Measurements from ENCODE around the gene PRKCH. TPM values are rescaled to one million over a fixed set of nuclear protein-coding genes. Genes with fewer than 3 reads are reported as not detected.
A peak's percentile ranks its signal among the peaks of the same experiment; 100 is the strongest.
"Not testable (repeated sequence)": the region's sequence is repeated elsewhere in the genome, so short reads cannot be mapped to it uniquely, and the experiment has no call there.

The PRKCH gene
- polyA plus RNA-seq, 1 donor: 12.7 TPM

- DNase-seq: no peak
Measured at GRCh38 chr14:61516964-61517653, 195.7 kb downstream of the PRKCH start.

GRCh38 chr14:61517911-61518384, 196.6 kb downstream of the PRKCH start:
- DNase-seq: peak; percentile 38

GRCh38 chr14:61518403-61518802, 197.0 kb downstream of the PRKCH start:
- DNase-seq: no peak

- DNase-seq: no peak
Measured at GRCh38 chr14:61519106-61519505, 197.7 kb downstream of the PRKCH start.

- DNase-seq: no peak
Measured at GRCh38 chr14:61519735-61520134, 198.4 kb downstream of the PRKCH start.

- no peak for DNase-seq
Measured at GRCh38 chr14:61520576-61520975, 199.2 kb downstream of the PRKCH start.

- no peak for DNase-seq
Measured at GRCh38 chr14:61521773-61522172, 200.4 kb downstream of the PRKCH start.

DNA sequence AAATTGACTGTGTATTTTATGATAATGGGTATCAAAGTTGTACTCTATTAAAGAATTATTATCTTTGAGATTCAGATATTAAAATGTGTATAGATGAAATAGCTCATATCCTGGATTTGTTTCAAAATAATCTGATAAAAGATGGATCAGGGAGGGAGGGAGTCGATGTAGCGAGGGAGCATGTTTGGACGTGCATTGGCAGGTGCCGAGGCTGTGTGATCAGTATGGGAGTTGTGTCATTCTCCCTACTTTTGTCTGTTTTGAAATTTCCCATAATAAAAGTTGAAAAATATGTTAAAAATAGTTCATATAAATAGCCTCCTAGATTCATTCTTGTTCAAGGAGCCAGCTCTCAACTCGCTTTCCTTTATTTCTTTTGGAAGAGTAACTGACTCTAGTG, 202.4 kb downstream of the PRKCH start:
- no peak for DNase-seq

DNA sequence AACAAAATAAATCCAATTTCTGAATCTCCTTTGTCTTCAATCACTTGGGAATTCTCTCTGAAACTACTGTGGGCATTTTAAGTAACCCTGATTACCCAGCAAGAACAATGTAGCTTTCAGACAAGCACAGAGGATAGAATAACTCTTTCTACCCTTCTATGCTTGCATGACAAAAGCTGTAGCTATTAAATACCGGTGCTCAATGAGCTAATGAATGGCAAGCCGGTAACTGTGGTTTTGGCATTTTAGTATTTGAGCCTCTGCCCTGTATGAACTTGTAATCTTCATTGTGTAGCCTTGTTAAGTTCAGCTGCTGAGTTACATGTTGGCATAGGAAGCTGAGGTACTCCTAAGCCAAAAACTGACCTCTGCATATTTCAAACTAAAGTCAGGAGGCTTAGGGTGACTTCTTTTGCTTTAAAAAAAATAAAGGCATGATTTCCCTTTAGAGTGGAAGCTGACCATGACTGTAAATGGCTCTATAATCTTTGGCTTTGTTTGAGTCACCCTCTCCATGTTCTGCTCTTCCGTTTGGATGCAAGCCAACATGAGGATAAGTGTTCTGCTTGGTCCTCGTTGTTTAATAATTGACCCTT, 202.9 kb downstream of the PRKCH start:
- no peak for DNase-seq

GRCh38 chr14:61524936-61525292, 203.5 kb downstream of the PRKCH start:
- DNase-seq: no peak

DNA sequence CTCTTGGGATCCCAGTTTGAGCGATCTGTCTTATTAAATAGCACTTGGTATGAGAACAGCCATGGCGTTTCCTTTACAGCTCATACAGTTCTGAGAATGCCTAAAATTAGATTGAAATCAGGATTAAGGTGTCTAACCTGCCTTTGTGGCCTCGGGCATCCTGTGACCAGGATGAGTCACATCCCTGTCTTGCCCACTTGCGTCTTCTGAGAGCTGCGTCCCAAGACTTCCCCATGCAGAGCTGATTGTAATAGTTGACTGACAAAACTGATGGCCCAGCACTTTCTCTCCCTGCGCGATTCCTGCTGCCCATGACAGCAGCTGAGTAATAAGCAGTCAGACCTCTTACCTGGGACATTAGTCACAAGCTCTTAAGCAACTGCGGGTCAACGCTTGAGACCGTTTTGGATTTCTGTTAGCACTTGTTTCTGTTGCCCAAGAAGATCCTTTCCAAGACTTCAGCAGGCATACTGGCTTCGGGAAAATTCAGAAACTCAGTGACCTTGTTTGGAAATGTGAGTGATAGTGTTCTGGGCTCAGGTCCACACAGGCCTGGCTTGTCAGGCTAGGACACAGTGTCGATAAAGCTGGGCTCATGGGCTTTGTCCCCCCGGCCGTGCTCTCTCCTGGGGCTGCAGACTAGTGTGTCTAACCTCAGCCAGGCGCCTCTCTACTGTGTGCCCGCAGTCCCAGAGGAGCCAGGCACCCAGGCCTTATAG, 204.1 kb downstream of the PRKCH start:
- no peak for DNase-seq

DNA sequence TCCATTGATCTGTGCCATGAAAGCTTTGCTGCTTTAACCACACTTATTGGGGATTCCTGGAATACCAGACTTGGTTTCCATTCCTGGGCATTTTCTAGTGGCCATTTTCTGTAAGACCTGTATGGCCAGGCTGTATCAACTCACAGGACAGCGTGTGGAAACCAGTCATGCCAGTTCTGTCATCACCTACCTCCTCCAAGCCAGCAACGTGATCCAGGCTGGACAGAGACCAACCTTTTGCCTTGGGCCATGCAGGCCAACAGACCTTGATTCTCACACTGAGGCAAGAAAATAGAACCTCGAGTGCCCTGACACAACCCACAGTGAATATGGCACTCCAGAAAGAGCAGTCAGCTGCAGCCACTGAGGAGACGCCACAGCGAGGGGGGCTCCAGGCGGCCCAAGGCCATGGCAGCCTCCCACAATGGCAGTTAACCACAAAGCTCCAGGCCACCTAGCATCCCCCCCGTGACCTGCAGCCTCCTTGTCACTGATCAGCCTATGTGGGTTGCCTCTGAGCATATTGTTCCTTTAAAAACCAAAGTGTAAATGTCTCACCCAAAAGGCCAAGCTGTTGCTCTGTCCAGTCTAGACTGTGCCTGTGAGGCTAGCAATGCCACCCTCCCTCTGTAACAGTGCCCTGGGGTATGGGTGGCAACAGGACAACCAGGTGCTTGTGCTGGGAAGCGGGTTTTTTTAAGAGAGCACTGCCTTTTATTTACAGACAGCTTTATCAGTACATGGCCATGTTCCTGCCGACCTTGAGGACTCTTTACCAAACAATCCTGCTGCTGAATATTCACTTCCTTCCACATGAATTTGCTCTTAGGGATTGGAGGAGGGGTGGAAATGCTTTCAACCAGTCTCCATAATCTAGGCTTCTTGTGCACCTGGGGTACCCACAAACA, 205.3 kb downstream of the PRKCH start:
- DNase-seq: no peak

- no peak for DNase-seq
Measured at GRCh38 chr14:61527325-61528100, 206.1 kb downstream of the PRKCH start.

DNA sequence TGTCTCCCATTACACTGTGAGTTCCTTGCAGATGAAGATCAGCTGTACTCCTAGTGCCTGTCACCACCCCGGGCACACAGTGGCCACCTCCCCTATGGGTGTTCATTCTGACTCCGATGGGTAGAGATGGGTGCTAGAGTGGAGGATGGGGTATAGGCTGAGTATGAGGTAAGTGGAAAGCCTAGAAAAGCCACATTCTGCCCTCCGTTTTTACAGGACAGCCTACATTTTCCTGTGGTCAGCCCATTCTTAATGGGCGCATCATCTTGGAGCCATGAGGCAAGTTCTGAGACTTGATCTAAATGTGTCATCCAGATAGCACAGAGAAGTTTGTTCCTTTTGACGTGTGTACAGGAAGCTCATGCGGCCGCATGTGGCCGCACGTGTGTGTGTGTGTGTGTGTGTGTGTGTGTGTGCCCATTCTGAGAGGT, 207.2 kb downstream of the PRKCH start:
- DNase-seq: no peak

- not testable (repeated sequence) for DNase-seq
Measured at GRCh38 chr14:61529360-61529759, 208.0 kb downstream of the PRKCH start.

DNA sequence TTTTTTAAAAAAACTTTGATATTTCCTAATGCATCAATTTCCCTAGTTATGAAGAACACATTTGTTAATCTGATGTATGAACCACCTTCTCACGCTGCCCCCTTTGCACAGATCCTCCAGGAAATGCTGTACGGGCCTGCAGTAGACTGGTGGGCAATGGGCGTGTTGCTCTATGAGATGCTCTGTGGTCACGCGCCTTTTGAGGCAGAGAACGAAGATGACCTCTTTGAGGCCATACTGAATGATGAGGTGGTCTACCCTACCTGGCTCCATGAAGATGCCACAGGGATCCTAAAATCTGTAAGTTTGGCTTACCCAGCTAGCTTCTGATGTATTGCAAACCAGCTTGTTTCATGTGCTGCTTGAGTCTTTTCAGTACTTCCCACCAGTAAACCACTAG, 208.9 kb downstream of the PRKCH start:
- DNase-seq: no peak

GRCh38 chr14:61530896-61531295, 209.5 kb downstream of the PRKCH start:
- DNase-seq: no peak

- DNase-seq: no peak
Measured at GRCh38 chr14:61531465-61532122, 210.2 kb downstream of the PRKCH start.

DNA sequence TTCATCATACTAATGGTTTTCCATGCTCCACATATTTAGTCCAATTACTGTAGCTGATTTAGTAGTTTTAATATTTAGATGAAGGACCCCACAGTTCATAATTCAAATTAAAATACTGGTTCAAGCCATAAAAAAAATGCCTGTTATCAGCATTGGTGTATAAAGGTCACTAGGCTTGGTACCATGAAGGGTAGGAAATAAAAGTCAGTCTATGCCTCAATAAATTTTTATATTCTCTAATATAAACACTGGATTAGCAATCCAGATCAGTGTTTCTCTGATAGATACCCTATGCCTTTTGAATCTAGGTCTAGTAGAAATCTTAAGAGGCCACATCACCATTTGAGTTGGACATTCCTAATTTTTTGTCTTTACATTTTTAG, 210.7 kb downstream of the PRKCH start:
- DNase-seq: no peak

GRCh38 chr14:61532763-61533162, 211.4 kb downstream of the PRKCH start:
- no peak for DNase-seq

DNA sequence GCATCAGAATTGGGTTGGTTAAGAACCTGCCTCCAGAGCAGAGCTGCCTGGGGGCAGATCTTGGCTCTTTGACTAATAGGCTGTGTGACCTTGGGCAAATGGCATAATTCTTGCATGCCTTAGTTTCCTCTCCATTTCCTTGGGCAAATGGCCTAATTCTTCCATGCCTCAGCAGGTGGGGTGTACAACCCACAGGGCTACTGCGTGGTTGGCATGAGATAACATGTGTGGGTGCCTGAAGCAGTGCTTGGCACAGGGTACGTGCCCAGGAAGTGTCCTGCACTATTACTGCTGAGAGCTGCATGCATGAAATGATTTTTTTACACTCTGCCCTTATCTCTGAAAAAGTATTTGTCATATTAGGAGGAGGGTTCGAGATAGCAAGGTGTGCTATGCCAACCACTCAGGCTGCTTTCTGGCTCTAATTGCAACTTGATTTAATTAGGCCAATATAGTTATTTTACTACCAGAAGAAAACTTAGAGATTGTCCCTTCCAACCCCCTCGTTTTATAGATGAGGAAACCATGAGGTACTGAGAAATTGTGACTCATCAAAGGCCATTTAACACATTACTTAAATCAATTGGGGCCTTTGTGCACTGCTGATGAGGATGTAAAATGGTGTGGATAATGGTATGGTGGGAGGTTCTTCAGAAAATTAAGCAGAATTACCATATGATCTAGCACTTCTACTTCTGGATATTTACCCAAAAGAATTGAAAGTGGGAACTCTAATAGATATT, 212.3 kb downstream of the PRKCH start:
- DNase-seq: no peak

Measured in hindlimb muscle (tissue), 1 donor.